GM19023 (cell line): Measurements from ENCODE around the gene PKLR.
"Not testable (repeated sequence)": the region's sequence is repeated elsewhere in the genome, so short reads cannot be mapped to it uniquely, and the experiment has no call there.

Source experiments
- ATAC-seq: cut with Tn5 transposase; IDR thresholded peaks from one replicate; pipeline ENCODE4 v1.9.1; 2021; ENCODE audit warnings: mild to moderate bottlenecking, moderate library complexity; ENCODE audit not compliant: unreplicated experiment

Gene PKLR

DNA sequence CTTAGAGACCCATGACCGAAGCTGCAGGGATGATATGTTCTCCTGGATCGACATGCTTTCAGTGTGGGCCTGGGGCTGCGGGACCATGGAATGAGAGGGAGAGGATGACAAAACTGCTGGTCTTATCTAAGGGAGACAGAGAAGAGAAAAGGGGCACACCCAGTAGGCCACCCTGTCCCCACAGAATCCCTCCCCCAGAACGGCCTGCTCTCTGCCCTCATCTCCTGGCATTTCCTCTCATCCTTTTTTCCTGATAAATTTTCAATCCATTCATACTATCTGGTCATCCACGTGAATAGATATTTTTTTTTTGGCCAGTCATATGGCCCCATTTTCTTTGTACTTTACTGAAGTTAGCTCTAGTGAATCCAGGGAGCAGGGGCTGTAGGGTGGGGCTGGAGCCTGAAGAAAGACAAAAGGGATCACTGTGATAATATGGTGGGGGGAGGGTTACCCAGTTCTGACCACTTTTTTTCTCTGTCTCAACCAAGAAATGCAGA, at the start of gene PKLR:
Gene PKLR, minus strand, starts transcription at position 97 of the 500 bp plus-strand sequence. Its CDS starts 43 bp downstream, at position 54.
- no peak for ATAC-seq

DNA sequence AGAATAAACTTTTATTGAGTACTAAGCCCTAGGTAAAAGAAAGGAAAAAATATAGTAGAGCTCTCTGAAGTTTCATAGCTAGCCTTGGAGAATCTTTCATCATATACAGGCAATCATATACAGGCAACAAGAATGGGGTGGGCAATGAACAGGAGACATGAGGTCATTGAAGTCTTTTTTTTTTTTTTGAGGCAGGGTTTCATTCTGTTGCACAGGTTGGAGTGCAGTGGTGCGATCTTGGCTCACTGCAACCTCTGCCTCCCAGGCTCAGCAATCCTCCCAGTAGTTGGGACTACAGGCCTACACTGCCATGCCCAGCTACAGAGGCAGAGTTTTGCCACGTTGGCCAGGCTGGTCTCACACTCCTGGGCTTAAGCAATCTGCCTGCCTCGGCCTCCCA, 41.6 kb upstream of the PKLR start:
- ATAC-seq, result no peak

DNA sequence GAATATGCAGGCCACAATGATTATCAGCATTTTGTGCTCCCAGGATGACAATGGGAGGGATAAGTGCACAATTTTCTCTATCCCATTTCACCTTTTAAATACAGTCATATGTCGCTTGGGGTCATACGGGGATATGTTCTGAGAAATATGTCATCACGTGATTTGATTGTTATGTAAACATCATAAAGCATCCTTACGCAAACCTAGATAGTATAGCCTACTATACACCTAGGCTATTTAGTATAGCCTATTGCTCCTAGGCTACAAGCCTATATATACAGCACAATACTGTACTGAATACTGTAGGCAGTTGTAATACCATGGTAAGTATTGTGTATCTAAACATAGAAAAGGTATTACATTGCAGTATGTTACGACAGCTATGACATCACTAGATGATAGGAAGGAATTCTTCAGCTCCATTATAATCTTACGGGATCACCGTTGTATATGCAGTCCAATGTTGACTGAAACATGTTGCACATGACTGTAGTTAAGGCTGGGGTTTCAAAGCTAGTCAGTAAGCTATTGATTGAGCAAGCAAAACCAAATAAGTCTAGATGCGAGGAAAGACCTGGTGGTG, 38.4 kb upstream of the PKLR start:
- no peak for ATAC-seq

DNA sequence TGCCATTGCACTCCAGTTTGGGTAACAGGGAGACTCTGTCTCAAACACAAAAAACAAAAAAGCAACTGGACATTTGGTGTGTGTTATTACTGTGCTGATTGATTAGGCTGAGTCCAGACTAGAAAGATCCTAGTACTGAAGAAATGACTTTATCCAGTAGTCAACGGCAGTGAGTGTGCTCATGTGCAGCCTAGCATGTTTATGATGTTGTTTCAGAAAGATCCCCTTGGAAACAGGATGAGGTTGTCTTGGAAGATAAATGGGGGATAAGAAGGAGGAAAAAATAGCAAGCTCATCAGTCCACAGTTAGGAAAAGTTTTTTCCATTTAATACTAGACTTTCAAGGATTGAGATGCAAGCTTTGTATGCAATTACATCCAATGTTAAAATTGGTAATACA, 33.7 kb upstream of the PKLR start:
- no peak for ATAC-seq

DNA sequence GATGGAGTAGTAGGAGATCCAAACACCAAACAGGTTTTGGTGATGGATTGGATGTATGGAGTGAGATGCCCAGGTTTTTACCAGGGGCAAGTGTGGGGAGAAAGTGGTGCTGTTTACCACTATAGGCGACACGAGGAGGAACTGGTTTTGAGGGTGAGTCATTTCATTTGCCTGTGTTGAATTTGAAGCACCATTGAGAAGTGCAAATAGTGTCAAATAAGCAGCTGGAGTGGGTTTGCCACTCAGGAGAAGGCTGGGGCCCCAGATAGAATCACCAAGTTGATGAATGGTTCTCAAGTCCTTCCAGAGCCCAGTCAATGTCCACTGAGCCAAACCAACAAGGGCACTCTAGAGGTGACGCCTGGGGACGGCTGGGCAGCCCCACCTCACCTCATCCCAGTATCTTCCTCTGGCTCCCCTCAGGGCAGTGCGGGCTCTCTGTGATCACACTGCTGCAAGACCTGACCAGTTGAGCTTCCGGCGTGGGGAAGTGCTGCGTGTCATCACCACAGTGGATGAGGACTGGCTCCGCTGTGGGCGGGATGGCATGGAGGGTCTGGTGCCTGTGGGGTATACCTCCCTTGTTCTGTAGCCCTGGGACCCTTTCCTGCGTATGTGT, 28.9 kb upstream of the PKLR start:
- no peak for ATAC-seq

DNA sequence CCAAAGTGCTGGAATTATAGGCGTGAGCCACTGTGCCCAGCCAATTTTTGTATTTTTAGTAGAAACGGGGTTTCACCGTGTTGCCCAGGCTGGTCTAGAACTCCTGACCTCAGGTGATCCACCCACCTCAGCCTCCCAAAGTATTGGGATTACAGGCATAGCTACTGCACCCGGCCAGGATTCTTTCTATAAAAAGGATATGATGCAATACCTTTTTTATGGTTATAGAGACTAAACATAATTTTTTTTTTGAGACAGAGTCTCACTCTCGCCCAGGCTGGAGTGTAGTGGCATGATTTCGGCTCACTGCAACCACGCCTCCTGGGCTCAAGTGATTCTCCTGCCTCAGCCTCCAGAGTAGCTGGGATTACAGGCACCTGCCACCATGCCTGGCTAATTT, 27.6 kb upstream of the PKLR start:
- not testable (repeated sequence) for ATAC-seq

DNA sequence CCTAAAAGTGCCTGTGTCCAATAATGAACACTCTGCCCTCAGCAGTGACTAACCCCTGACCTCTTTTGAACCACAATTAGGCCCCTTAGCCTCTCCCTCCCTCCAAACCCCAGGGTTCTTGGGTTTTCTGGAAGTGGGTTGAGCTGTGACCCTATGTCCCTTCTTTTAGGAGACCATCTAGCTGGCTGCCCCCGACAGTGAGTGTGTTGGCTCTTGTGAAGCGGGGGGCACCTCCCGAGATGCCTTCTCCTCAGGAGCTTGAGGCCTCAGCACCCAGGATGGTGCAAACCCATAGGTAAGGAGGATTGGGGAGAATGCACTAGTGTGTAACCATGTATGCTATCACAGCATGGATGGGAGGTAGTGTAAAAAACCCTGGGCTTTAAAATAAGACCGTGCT, 26.7 kb upstream of the PKLR start:
- no peak for ATAC-seq

DNA sequence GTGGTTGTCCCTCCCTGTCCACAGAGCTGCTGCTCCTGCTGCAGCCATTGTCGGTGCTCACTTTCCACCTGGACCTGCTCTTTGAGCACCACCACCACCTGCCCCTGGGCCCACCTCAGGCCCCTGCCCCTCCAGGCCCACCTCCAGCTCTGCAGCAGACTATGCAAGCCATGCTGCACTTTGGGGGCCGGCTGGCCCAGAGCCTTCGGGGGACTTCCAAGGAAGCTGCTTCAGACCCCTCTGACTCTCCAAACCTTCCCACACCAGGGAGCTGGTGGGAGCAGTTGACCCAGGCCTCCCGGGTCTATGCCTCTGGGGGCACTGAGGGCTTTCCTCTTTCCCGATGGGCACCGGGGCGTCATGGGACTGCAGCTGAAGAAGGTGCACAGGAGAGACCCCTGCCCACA, 25.4 kb upstream of the PKLR start:
- ATAC-seq, result no peak

DNA sequence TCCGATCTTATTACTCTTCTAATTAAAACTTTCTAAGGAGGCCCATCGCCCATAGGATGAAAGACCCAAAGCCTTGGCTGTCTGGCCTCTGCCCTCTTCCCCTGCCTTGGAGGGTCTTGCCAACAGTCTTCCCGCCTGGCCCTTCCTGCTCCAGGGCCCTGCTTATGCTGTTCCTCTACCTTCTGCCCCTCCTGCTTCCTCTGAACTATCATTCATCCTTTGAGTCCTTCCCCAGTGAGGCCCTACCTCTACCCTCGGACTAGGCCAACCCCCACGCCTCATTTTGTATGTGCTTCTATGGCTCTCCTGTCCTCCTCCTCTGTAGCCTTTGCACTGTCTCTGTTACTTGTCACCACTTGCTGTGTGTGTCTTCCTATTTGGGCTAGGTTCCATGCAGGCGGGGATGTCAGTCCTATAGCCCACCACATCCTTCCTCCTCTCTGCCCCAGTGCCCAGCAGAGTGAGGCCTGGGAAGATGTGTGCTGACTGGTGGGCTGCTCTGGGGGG, 24.8 kb upstream of the PKLR start:
- no peak for ATAC-seq

DNA sequence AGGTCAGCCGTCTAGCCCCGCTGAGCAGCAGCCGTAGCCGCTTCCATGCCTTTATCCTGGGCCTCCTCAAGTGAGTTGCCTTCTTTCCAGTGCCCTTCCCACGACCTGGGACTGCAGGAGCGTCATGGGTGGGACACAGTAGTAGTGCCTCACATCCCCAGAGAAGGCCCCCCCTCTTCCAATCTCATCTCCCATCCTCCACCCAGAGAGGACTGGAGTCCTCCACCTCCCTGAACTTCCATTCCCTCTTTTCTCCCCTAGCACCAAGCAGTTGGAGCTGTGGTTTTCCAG, 24.3 kb upstream of the PKLR start:
- ATAC-seq, result no peak

DNA sequence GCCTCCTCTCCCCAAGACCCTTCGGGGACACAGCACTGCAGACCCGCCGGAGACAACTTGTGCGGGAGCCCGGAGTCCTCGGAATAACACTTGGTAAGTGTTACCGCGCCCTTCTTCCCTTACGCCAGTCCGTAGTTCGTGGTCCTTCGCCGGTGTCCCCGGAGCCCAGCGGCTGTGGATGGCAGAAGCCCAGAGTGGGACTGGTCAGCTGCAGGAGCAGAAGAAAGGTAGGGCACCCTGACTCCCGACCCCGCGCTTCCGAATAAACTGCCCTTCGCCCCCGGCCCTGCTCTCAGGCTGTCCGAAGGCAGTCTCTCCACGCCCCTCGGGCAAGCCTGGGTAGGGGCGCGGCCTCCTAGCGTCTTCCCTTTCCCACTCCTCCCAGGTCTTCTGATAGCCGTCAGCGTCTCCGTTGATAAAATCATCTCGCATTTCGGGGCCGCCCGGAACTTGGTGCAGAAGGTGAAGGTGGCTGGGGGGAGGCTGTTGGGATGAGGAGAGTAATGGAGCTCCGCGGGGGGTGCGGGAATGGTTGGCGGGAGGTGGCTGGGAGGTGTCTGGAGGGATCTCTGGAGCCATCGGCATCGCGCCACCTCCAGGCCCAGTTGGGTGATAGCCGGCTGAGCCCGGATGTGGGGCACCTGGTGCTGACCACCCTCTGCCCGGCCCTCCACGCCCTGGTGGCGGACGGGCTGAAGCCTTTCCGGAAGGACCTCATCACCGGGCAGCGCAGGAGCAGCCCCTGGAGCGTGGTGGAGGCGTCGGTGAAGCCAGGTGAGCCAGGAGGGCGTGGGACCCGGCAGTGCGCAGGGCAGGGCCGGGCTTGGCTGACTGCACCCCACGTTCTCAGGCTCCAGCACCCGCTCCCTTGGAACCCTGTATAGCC, 23.7 kb upstream of the PKLR start:
- ATAC-seq, result no peak

DNA sequence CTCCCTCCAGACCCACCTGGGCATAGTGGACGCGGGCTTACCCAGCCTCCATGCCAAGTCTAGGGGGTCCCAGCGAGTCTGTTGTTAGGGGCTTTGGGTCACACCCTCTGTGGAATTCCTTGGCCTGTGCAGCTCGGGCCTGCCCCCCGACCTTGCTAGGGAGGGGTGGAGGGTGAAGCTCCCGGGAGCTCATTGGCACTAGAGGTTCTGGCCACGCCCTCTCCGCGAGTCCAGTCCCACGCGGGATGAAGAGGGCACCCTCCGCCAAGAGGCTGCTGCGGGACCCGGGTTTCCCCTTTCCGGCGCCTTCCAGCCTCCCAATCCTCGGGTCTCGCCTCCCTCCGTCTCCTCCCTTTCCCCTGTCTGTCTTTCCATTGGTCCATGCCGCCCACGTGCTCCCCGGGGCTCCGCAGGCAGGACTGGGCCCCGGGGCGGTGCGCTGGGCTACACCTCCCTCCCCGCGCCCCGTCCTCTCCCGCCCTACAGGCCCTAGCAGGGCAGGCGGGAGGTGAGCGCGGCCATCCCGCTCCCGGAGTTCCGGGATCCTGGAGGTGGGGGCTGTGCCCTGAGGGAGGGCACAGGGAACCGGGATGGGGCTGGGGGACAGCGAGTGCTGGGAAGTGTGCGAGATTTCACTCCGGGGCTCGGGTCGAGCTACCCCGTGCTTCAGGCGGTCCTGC, 22.9 kb upstream of the PKLR start:
- ATAC-seq, result peak; percentile 63

DNA sequence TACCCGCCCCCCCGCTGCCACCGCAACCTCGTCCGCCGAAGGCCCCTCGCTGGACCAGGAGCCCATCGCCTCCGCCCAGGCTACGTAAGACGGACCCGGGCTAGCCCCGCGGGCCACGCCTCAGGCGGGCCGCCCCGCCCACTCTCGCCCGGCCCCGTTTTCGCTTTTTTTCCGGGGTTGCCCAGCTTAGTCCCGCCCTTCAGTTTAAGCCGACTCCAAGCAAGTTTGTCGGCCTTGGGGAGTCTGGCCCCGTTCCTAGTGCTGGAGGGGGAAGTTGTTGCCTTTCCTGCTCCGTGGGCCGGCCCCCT, 22.4 kb upstream of the PKLR start:
- peak; percentile 54 for ATAC-seq

DNA sequence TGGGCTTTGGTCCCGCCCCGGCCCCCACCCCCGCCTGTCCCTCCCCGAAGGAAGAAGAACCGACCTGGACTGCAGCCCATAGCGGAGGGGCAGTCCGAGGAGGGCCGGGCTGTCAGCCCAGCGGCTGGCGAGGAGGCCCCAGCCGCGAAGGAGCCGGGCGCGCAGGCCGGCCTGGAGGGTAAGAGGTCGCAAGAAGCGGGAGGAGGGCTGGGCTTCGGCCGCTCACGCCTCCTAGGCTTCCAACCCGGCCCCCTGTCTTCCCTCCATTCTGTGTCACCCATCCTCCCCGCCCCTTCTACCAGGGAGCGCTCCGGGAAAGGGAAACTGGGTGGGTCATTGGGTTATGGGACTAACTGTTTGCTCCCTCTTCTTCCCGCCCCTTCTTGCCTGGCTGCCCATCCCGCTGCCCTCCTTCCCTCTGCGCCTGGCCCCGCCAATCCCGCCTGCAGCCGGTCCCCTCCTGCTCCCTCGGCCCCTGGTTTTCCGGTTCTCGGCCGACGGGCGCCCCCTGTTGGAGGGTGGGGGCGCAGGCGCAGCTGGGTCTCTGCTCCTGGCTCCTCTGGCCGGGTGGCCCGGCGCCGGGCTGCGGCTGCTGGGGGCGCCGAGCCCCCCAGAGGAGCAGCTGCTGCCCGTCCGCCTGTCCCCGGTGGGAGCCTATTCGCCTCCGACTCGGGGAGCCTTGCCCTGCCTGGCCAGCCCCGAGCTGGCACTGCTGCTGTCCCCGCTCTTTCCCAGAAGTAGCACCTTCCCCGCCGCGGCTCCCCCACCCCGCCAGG, 21.9 kb upstream of the PKLR start:
- ATAC-seq, result peak; percentile 46

DNA sequence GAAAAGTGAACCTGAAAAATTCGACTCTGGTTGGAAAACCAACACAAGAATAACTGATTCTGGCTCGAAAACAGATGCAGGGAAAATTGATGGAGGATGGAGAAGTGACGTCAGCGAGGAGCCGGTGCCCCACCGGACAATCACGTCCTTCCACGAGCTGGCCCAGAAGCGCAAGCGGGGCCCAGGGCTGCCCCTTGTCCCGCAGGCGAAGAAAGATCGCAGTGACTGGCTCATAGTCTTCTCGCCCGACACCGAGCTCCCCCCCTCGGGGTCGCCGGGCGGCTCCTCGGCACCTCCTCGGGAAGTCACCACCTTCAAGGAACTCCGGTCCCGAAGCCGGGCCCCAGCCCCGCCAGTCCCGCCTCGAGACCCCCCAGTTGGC, 21.3 kb upstream of the PKLR start:
- ATAC-seq, result no peak

DNA sequence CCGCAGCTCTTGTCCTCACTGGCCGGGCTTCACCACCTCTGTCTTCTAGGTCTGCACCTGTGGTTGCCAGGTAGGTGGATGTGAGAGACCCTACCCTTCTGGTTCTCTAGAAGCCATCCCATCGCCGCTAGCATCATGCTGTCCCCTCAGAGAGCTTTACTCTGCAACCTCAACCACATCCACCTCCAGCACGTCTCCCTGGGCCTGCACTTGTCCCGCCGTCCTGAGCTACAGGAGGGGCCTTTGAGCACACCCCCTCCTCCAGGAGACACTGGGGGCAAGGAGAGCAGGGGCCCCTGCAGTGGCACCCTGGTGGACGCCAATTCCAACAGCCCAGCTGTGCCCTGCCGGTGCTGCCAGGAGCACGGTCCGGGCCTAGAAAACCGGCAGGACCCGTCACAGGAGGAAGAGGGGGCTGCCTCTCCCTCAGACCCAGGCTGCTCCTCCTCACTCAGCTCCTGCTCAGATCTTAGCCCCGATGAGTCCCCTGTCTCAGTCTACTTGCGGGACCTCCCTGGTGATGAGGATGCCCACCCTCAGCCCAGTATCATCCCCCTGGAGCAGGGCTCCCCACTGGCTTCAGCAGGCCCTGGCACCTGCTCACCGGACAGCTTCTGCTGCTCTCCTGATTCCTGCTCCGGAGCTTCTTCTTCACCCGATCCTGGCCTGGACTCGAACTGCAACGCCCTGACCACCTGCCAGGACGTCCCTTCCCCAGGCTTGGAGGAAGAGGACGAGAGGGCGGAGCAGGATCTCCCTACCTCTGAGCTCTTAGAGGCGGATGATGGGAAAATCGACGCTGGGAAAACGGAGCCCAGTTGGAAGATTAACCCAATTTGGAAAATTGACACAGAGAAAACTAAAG, 20.6 kb upstream of the PKLR start:
- no peak for ATAC-seq

DNA sequence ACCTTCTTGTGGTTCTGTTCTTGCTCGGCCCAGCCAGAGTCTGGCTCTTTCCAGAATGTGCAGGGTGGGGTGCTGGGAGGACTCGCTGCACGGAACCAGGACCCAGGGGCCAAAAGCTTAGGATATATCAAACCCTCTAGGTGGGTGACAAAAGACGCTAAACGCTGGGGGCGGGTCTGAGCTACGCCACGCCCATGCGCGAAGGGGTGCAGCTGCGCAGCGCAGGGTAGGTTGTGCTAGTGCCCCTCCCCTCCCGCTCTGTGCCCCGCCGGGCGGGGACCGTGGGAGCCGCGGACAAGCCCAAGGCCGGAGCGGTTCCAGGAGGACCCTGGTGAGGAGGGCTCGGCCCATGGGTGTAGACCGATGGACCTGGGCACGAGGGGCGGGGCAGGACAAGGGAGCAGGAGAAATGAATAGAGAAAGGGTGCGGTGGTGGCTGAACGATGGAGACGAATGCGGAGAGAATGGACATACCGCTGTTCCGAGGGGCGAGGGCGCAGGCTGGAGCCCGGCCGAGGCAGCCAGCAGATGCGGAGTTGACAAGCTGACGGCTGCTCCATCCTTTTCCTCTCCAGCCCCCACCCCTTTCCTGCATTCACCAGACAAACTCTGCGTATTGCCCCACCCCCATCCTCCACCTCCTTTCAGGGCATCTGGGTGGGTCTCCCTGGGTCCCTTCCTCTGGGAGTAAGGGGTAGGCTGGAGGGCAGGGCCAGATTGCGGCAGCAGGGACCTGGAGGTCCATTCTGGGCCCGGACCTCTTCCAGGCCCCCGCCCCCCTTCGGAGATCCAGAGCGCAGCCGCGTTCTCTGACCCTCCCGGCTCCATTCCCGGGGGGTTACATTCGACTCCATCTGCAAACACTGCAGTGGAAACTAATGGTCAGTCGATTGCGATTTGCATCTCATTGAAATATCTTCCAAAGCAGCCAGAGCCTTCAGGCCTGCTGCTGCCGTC, 19.7 kb upstream of the PKLR start, which contains the start of gene RUSC1:
Gene RUSC1, plus strand, starts transcription at position 234 of the 957 bp plus-strand sequence. CDS start 880 bp downstream, outside the sequence.
- no peak for ATAC-seq

DNA sequence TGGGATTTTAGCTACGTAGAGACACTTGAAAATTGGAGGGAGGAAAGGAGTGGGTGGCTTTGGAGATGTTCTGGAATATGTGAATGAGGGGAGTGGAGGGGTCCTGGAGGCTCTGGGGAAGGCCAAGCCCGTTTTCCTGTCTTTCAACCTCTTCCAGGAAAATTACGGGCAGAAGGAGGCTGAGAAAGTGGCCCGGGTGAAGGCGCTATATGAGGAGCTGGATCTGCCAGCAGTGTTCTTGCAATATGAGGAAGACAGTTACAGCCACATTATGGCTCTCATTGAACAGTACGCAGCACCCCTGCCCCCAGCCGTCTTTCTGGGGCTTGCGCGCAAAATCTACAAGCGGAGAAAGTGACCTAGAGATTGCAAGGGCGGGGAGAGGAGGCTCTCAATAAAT, 19.0 kb upstream of the PKLR start:
- ATAC-seq, result no peak

DNA sequence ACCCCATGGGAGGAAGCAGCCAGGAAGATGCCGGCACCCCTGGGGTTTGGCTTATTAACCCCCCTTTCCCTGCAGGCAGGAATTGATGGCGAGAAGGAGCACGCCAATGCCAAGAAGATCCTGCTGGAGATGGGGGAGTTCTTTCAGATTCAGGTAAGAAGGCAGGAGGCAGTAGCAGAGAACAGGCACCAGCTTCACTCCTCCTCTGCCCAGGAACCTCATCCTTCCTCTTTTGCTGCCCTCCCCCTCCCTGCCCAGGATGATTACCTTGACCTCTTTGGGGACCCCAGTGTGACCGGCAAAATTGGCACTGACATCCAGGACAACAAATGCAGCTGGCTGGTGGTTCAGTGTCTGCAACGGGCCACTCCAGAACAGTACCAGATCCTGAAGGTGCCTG, 18.3 kb upstream of the PKLR start:
- no peak for ATAC-seq
